ENCODE measurements around the gene IL23R. TPM values are rescaled to one million over a fixed set of nuclear protein-coding genes. Genes with fewer than 3 reads are reported as not detected.

Gene IL23R, protein sequence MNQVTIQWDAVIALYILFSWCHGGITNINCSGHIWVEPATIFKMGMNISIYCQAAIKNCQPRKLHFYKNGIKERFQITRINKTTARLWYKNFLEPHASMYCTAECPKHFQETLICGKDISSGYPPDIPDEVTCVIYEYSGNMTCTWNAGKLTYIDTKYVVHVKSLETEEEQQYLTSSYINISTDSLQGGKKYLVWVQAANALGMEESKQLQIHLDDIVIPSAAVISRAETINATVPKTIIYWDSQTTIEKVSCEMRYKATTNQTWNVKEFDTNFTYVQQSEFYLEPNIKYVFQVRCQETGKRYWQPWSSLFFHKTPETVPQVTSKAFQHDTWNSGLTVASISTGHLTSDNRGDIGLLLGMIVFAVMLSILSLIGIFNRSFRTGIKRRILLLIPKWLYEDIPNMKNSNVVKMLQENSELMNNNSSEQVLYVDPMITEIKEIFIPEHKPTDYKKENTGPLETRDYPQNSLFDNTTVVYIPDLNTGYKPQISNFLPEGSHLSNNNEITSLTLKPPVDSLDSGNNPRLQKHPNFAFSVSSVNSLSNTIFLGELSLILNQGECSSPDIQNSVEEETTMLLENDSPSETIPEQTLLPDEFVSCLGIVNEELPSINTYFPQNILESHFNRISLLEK
- under 1 TPM in 4 of 8 experiments, not detected in 4; 0.14 to 0.87 (median 0.48) TPM for total RNA-seq

GRCh38 chr1:67166196-67166595 is at the start of gene IL23R:
Gene IL23R (plus strand): TSS chr1:67166454. CDS start chr1:67168121, 1,667 bp downstream.
- in situ Hi-C loops (cut with MboI; ENCODE audit: low pct_unique_long_range_greater_than_20kb in 2 of 9, low sequenced_read_pairs in 9 of 9, unreplicated experiment in 9 of 9) = loop anchor here in 1 of 9 experiments (25.0 kb wide), 1 partner anchor 404 kb away; the partner anchor contains the start of gene DYNLT5
- H3K27ac ChIP-seq = no peak within 1 kb of the TSS
- 40 to 100% (median 88%) methylated on average over 1 to 4 of the region's 4 CpGs for WGBS, 10 experiments
- no peak within 1 kb of the TSS for H3K4me3 ChIP-seq
- no peak for ATAC-seq (replicated peaks in 6 of 8)
- no peaks in the 10 kb centered on the region for H3K4me1 ChIP-seq (replicated peaks in 1 of 2)

DNA sequence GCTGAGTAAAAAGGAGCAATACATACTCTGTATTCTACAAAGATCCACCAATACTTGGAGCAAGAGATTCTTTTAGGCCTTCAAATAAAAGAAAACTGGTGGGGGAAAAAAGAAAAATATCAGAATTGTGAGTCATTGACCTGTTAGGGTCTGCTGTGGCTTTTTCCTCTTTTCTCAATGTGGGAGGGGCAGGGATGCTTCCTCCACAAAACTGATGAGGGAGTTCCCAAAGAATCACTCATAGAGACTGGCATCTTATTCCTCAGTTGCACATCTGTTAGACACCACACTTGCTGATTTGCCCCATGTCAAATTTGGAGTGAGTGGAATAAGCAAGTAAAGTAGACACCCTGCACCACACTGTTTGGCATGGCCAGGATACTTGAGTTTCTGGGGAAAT is 48.1 kb upstream of the IL23R start:
- H3K4me3 ChIP-seq = no peak overlapping the region
- no peaks in the 10 kb centered on the region for H3K4me1 ChIP-seq (replicated peaks in 1 of 2)
- H3K27ac ChIP-seq = no peak overlapping the region
- in situ Hi-C loops (cut with MboI; ENCODE audit: low pct_unique_long_range_greater_than_20kb in 2 of 9, low sequenced_read_pairs in 9 of 9, unreplicated experiment in 9 of 9) = no loop called here
- no peak for ATAC-seq (replicated peaks in 6 of 8)

DNA sequence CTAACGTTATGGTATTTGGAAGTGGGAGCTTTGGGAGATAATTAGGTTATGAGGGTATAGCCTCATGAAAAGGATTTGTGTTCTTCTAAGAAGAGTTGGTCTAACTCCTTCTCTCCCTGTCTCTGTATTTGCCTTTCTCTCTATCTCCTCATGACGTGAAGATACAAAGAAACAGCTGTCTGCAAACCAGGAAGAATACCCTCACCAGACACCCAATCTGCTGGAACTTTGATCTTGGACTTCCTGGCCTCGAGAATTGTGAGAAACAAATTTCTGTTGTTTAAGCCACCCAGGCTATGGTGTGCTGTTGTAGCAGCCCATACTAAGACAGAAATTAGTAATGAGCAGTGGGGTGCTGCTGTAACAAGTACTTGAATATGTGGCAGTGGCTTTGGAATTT is 47.6 kb upstream of the IL23R start:
- in situ Hi-C loops (cut with MboI; ENCODE audit: low pct_unique_long_range_greater_than_20kb in 2 of 9, low sequenced_read_pairs in 9 of 9, unreplicated experiment in 9 of 9) = no loop called here
- H3K4me3 ChIP-seq = no peak overlapping the region
- no peaks in the 10 kb centered on the region for H3K4me1 ChIP-seq (replicated peaks in 1 of 2)
- no peak overlapping the region for H3K27ac ChIP-seq
- ATAC-seq (replicated peaks in 6 of 8) = no peak
- 20 to 79% (median 53%) methylated on average over 1 to 3 of the region's 3 CpGs; no CpG with 5 or more reads in 1 of the 10 experiments for WGBS, 10 experiments

- H3K27ac ChIP-seq = no peak overlapping the region
- 31 to 96% (median 82%) methylated on average over 1 to 4 of the region's 4 CpGs for WGBS, 10 experiments
- no peaks in the 10 kb centered on the region for H3K4me1 ChIP-seq (replicated peaks in 1 of 2)
- no peak overlapping the region for H3K4me3 ChIP-seq
- in situ Hi-C loops (cut with MboI; ENCODE audit: low pct_unique_long_range_greater_than_20kb in 2 of 9, low sequenced_read_pairs in 9 of 9, unreplicated experiment in 9 of 9) = no loop called here
- ATAC-seq (replicated peaks in 6 of 8) = no peak
Measured at GRCh38 chr1:67120855-67121619, 45.2 kb upstream of the IL23R start.

- in situ Hi-C loops (cut with MboI; ENCODE audit: low pct_unique_long_range_greater_than_20kb in 2 of 9, low sequenced_read_pairs in 9 of 9, unreplicated experiment in 9 of 9) = no loop called here
- 50 to 100% (median 72%) methylated on average over 2 to 4 of the region's 4 CpGs; no CpG with 5 or more reads in 6 of the 10 experiments for WGBS, 10 experiments
- H3K4me1 ChIP-seq (replicated peaks in 1 of 2) = no peaks in the 10 kb centered on the region
- H3K4me3 ChIP-seq = no peak overlapping the region
- H3K27ac ChIP-seq = no peak overlapping the region
- ATAC-seq (replicated peaks in 6 of 8) = no peak
Measured at GRCh38 chr1:67124455-67124854, 41.8 kb upstream of the IL23R start.

DNA sequence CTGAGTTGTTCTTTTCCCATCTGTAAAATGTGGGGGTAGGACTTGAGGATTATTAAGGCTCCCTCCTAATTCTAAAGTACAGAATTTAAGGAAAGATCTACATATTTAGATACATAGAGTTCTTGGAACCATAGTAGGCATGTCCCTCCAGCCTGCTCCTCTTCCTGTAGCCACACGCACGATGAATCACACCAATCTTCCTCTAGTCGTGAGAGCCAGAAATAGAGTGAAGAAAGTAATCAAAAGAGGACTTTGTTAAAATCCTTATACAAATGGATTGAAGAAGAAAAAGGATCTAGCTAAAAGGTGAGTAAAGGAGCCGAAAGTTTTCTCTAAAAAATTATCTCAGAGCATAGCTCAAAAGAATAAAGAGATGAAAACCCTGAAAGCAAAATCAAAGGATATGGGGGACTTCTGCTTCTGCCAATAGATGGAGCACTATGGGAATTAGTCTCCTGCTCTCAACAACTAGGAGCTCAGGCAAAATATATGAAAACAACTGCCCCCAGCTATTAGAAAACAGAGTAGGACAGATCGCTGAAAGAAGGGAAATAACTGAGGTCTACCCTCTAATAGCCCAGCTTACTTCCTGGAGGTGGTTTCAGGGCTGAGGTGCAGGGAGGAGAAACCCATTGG is 40.0 kb upstream of the IL23R start:
- peak in 1 of 8 experiments; percentile 39 for ATAC-seq (replicated peaks in 6 of 8)
- WGBS, 10 experiments = 45 to 100% (median 76%) methylated on average over 1 to 5 of the region's 5 CpGs
- no peak overlapping the region for H3K27ac ChIP-seq
- H3K4me1 ChIP-seq (replicated peaks in 1 of 2) = no peaks in the 10 kb centered on the region
- H3K4me3 ChIP-seq = no peak overlapping the region
- in situ Hi-C loops (cut with MboI; ENCODE audit: low pct_unique_long_range_greater_than_20kb in 2 of 9, low sequenced_read_pairs in 9 of 9, unreplicated experiment in 9 of 9) = loop anchor here in 3 of 9 experiments (25.0 kb wide), 1 partner anchor 364 kb away; the partner anchor contains the start of gene DYNLT5 (in 3 of the 3)

DNA sequence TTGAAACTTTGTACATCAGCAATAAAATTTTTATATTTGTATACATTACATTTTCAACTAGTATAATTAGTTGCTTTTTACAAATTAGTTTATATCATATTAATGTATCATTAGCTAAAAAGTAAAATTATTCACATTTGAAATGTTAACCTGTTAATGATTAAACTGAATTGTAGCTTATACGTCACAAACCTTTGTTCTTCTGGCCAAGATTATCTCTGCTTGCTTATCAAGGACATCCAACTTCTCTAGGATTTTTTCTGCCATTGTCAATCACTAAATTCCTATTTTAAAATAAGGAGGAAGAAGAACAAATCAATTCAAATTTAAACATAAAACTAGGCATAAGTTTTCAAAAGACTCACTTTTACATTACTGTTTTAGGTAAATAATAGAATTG is 39.3 kb upstream of the IL23R start:
- in situ Hi-C loops (cut with MboI; ENCODE audit: low pct_unique_long_range_greater_than_20kb in 2 of 9, low sequenced_read_pairs in 9 of 9, unreplicated experiment in 9 of 9) = loop anchor here in 3 of 9 experiments (25.0 kb wide), 1 partner anchor 365 kb away; the partner anchor contains the start of gene DYNLT5 (in 3 of the 3)
- H3K4me3 ChIP-seq = no peak overlapping the region
- no peak overlapping the region for H3K27ac ChIP-seq
- WGBS, 10 experiments = 17 to 100% (median 88%) methylated on average over 1 of the region's 1 CpG; no CpG with 5 or more reads in 1 of the 10 experiments
- no peaks in the 10 kb centered on the region for H3K4me1 ChIP-seq (replicated peaks in 1 of 2)
- ATAC-seq (replicated peaks in 6 of 8) = no peak

GRCh38 chr1:67130673-67131072 is 35.6 kb upstream of the IL23R start:
- in situ Hi-C loops (cut with MboI; ENCODE audit: low pct_unique_long_range_greater_than_20kb in 2 of 9, low sequenced_read_pairs in 9 of 9, unreplicated experiment in 9 of 9) = loop anchor here in 3 of 9 experiments (25.0 kb wide), 1 partner anchor 368 kb away; the partner anchor contains the start of gene DYNLT5 (in 3 of the 3)
- Histone ChIP-seq H3K4me1 (replicated peaks in 1 of 2) (peaks cover 5 to 10% of the 10 kb centered on the region in 2 donors), H3K27ac (no peak overlapping the region), H3K4me3 (no peak overlapping the region)
- no peak for ATAC-seq (replicated peaks in 6 of 8)
- WGBS, 10 experiments = 22 to 100% (median 79%) methylated on average over 1 to 2 of the region's 2 CpGs

DNA sequence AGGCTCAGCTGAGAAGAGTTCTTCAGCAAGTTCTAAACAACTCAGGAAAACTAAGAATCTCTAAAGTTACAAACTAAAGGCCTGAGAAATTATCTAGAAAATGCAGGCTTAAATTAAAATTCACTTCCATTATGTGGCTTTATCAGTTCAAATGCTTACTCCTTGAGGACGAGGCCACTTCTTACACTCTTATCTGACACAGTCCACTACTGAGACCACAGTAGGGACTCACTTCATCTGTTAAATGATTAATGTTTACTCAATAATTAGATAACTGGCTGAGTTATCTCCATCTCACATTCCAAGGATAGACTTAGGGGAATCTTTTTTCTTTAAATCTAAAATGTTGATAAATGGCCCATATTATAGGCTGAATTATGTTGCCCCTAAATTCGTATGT is 33.1 kb upstream of the IL23R start:
- WGBS, 10 experiments = 96 to 100% (median 100%) methylated on average over 1 to 2 of the region's 2 CpGs; no CpG with 5 or more reads in 2 of the 10 experiments
- H3K4me1 ChIP-seq (replicated peaks in 1 of 2) = peaks cover 5 to 10% of the 10 kb centered on the region in 2 donors
- H3K4me3 ChIP-seq = no peak overlapping the region
- in situ Hi-C loops (cut with MboI; ENCODE audit: low pct_unique_long_range_greater_than_20kb in 2 of 9, low sequenced_read_pairs in 9 of 9, unreplicated experiment in 9 of 9) = loop anchor here in 3 of 9 experiments (25.0 kb wide), 1 partner anchor 371 kb away; the partner anchor contains the start of gene DYNLT5 (in 3 of the 3)
- ATAC-seq (replicated peaks in 6 of 8) = no peak
- no peak overlapping the region for H3K27ac ChIP-seq

DNA sequence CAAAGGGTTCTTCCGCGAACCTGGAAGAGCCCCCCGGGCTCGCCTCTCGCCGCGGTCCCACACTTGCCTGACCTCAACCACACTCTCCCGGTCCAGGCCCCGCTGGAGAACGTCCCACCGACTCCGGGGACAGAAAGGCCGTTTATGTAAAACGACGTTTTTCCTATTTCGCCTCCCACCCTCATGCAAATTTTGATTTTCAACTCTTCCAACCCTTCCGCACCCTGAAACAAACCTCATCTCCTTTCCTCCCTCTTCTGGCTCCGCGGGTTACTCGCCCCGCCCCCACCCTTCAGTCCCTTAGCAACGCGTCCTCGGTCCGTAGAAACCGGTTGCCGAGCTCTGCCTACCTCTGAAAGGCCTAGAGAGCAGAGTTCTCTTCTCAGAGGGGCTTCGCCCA is 31.6 kb upstream of the IL23R start, which contains the start of gene C1orf141:
TSS of gene C1orf141 (minus strand) at position 276 of the 400 bp plus-strand sequence. CDS start 7,730 bp downstream, outside the sequence.
- in situ Hi-C loops (cut with MboI; ENCODE audit: low pct_unique_long_range_greater_than_20kb in 2 of 9, low sequenced_read_pairs in 9 of 9, unreplicated experiment in 9 of 9) = loop anchor here in 3 of 9 experiments (25.0 kb wide), 1 partner anchor 372 kb away; the partner anchor contains the start of gene DYNLT5 (in 3 of the 3)
- ATAC-seq (replicated peaks in 6 of 8) = peak in 7 of 8 experiments; percentile 20 to 87 (median 58)
- WGBS, 10 experiments = 18 to 66% (median 44%) methylated on average over 1 to 24 of the region's 28 CpGs; no CpG with 5 or more reads in 2 of the 10 experiments
- H3K4me1 ChIP-seq (replicated peaks in 1 of 2) = peaks cover 5 to 10% of the 10 kb centered on the region in 2 donors
- H3K4me3 ChIP-seq = peak within 1 kb of the TSS in 4 of 5 donors; percentile 15 to 22 (median 18)
- no peak within 1 kb of the TSS for H3K27ac ChIP-seq

- in situ Hi-C loops (cut with MboI; ENCODE audit: low pct_unique_long_range_greater_than_20kb in 2 of 9, low sequenced_read_pairs in 9 of 9, unreplicated experiment in 9 of 9) = loop anchor here in 3 of 9 experiments (25.0 kb wide), 1 partner anchor 373 kb away; the partner anchor contains the start of gene DYNLT5 (in 3 of the 3)
Measured at GRCh38 chr1:67135354-67135753, 30.9 kb upstream of the IL23R start.

DNA sequence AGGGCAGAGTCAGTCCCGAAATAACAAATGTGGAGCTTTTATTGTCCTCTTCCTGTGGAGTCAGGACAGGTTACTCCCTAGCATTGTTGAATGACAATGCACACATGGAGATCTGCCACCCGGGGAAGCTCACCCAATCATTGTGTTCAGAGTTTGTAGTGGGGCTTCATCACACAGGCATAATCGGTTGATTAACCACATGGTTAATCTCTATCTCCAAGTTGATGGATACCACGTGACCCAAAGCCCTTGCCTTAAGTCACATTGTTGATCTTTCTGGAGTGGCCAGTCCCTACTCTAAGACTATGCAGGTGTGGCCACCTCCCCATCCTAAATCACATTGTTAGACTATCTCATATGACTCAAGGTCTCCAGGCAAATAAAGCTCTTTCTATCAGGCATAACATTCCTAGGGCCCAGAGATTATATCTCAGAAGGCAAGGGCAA is 28.9 kb upstream of the IL23R start:
- ATAC-seq (replicated peaks in 6 of 8) = peak in 1 of 8 experiments; percentile 31
- peaks cover 5 to 10% of the 10 kb centered on the region in 2 donors for H3K4me1 ChIP-seq (replicated peaks in 1 of 2)
- no peak overlapping the region for H3K27ac ChIP-seq
- no peak overlapping the region for H3K4me3 ChIP-seq
- 8 to 100% (median 33%) methylated on average over 1 to 4 of the region's 4 CpGs; no CpG with 5 or more reads in 3 of the 10 experiments for WGBS, 10 experiments
- in situ Hi-C loops (cut with MboI; ENCODE audit: low pct_unique_long_range_greater_than_20kb in 2 of 9, low sequenced_read_pairs in 9 of 9, unreplicated experiment in 9 of 9) = loop anchor here in 3 of 9 experiments (25.0 kb wide), 1 partner anchor 375 kb away; the partner anchor contains the start of gene DYNLT5 (in 3 of the 3)

More at GRCh38 chr1:67135354-67135753, 30.9 kb upstream of the IL23R start:
- Histone ChIP-seq H3K4me3 (no peak overlapping the region), H3K4me1 (replicated peaks in 1 of 2) (peaks cover 5 to 10% of the 10 kb centered on the region in 2 donors), H3K27ac (no peak overlapping the region)
- peak in 5 of 8 experiments; percentile 73 to 98 (median 95) for ATAC-seq (replicated peaks in 6 of 8)
- 7 to 91% (median 44%) methylated on average over 1 to 2 of the region's 2 CpGs; no CpG with 5 or more reads in 2 of the 10 experiments for WGBS, 10 experiments

Measured in motor neuron (in vitro differentiated cells).